Measurements from ENCODE around the gene C5AR1. TPM values are rescaled to one million over a fixed set of nuclear protein-coding genes. Genes with fewer than 3 reads are reported as not detected.
"Not testable (repeated sequence)": the region's sequence is repeated elsewhere in the genome, so short reads cannot be mapped to it uniquely, and the experiment has no call there.

The C5AR1 gene
- total RNA-seq (10 to 100 TPM in 3 of 7 donors, 1 to 10 TPM in 4; 4.6 to 27.5 (median 9.4) TPM), polyA plus RNA-seq (1 to 10 TPM; 3.5 to 10.0 TPM)
- long read RNA-seq, donor 1, transcript C5AR1-201 (2 exons, 2,311 nt) = major isoform, 6 of 10 reads
- long read RNA-seq, donor 1, partial matches to known transcripts = 0 of 10 reads
- long read RNA-seq, donor 1, other reads (novel, unspliced or antisense) = 4 of 10 reads
- long read RNA-seq, donor 2 = 0 reads
- long read RNA-seq, donor 3, partial matches to known transcripts = 0 of 3 reads
- long read RNA-seq, donor 3, other reads (novel, unspliced or antisense) = 1 of 3 reads

DNA sequence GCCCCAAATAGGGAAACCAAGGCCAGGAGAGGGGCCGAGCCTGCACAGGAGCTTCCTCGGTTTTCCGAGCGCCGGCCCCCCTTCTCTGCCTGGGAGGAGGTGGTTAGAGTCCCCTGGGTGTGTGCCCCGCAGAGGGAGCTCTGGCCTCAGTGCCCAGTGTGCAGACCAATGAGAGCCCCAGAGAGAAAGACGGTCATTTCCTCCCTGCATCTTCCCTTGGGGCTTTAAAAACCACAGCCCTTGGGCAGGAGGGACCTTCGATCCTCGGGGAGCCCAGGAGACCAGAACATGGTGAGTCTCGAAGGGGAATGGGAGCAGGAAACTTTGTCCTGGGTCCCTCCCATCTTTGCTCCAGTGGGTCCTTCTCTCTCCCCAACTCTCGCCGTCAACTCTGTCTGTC lies at the start of gene C5AR1:
Gene C5AR1, plus strand, starts transcription at position 254 of the 400 bp plus-strand sequence. Its CDS starts 35 bp downstream, at position 289.
- TF ChIP-seq, protein P1, sequence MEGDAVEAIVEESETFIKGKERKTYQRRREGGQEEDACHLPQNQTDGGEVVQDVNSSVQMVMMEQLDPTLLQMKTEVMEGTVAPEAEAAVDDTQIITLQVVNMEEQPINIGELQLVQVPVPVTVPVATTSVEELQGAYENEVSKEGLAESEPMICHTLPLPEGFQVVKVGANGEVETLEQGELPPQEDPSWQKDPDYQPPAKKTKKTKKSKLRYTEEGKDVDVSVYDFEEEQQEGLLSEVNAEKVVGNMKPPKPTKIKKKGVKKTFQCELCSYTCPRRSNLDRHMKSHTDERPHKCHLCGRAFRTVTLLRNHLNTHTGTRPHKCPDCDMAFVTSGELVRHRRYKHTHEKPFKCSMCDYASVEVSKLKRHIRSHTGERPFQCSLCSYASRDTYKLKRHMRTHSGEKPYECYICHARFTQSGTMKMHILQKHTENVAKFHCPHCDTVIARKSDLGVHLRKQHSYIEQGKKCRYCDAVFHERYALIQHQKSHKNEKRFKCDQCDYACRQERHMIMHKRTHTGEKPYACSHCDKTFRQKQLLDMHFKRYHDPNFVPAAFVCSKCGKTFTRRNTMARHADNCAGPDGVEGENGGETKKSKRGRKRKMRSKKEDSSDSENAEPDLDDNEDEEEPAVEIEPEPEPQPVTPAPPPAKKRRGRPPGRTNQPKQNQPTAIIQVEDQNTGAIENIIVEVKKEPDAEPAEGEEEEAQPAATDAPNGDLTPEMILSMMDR (IDR thresholded peaks at IDR 0.05) = no peak
- no peak for TF ChIP-seq POLR2A (IDR thresholded peaks at IDR 0.05)
- no peak for TF ChIP-seq EP300 (IDR thresholded peaks at IDR 0.05)
- no peak within 1 kb of the TSS for H3K4me3 ChIP-seq
- WGBS, 3 donors = 31 to 39% (median 36%) methylated on average over 12 of the region's 12 CpGs

DNA sequence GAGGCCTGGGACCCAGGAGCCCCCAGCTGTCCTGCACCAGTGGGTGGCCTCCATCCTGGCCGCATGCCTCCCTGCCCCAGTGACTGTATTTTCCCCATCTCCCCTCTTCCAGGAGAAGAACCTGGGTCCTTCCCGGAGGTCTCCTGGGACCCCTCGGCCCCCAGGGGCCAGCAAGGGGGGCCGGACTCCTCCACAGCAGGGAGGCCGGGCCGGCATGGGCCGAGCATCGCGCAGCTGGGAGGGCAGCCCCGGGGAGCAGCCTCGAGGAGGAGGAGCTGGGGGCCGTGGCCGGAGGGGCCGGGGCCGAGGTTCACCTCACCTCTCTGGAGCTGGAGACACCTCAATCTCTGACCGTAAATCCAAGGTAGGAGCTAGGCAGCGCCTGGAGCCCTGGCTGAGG lies 49.2 kb upstream of the C5AR1 start:
- intact Hi-C loops (cut with DNase I) = no loop called here
- no peaks in the 10 kb centered on the region for H3K36me3 ChIP-seq
- TF ChIP-seq, protein P1 (IDR thresholded peaks at IDR 0.05) = no peak
- TF ChIP-seq EP300 (IDR thresholded peaks at IDR 0.05) (no peak), POLR2A (IDR thresholded peaks at IDR 0.05) (no peak)
- H3K4me1 ChIP-seq (ENCODE audit: insufficient read depth) = peaks cover 7% of the 10 kb centered on the region
- WGBS, 3 donors = 66 to 74% (median 66%) methylated on average over 17 of the region's 17 CpGs
- H3K27me3 ChIP-seq = no peaks in the 10 kb centered on the region
- no peak overlapping the region for H3K27ac ChIP-seq
- H3K9me3 ChIP-seq = no peaks in the 10 kb centered on the region
- H3K4me3 ChIP-seq = no peak overlapping the region
- no peak for DNase-seq

More for the DNA sequence above, at the start of gene C5AR1:
- Histone ChIP-seq H3K27ac (no peak within 1 kb of the TSS), H3K9me3 (no peaks in the 10 kb centered on the region), H3K4me1 (ENCODE audit: insufficient read depth) (no peaks in the 10 kb centered on the region), H3K36me3 (no peaks in the 10 kb centered on the region), H3K27me3 (no peaks in the 10 kb centered on the region)
- DNase-seq = no peak
- intact Hi-C loops (cut with DNase I) = loop anchor here in 2 of 4 donors (10.0 kb wide), 2 partner anchors 95 to 105 kb away; partner anchors contain the start of gene MEIS3 (in 1 of the 2)

DNA sequence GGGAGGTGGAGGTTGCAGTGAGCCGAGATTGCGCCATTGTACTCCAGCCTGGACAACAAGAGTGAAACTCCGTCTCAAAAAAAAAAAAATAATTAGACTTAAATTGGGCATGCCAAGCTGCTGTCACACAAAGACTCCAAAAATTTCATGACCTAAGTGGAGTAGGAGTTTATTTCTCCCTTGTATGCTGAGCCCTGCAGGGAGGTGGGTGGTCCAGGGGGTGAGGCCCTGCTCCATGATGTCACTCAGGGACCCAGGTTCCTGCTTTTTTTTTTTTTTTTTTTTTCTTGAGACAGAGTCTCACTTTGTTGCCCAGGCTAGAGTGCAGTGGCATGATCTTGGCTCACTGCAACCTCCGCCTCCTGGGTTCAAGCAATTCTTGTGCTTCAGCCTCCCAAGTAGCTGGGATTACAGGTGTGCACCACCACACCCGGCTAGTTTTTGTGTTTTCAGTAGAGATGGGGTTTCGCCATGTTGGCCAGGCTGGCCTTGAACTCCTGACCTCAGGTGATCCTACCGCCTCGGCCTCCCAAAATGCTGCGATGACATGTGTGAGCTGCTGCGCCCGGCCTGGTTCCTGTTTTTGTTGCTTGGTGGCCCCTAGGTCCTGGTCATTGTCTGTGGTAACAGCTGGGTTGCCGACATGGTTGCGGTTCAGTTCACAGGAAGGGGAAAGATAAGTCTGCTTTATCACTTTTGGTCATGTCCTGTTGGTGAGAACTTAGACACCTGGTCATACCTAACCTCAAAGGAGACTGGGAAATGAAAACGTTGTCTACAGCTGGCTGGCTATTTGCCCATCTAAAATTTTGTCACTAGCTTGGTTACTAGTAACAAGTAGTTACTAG lies 47.5 kb upstream of the C5AR1 start:
- H3K9me3 ChIP-seq; intact Hi-C loops (cut with DNase I); DNase-seq; H3K4me1 ChIP-seq (ENCODE audit: insufficient read depth); H3K27me3 ChIP-seq; H3K4me3 ChIP-seq; H3K27ac ChIP-seq; H3K36me3 ChIP-seq: not testable (repeated sequence)
- 85 to 89% (median 87%) methylated on average over 14 of the region's 14 CpGs for WGBS, 3 donors

DNA sequence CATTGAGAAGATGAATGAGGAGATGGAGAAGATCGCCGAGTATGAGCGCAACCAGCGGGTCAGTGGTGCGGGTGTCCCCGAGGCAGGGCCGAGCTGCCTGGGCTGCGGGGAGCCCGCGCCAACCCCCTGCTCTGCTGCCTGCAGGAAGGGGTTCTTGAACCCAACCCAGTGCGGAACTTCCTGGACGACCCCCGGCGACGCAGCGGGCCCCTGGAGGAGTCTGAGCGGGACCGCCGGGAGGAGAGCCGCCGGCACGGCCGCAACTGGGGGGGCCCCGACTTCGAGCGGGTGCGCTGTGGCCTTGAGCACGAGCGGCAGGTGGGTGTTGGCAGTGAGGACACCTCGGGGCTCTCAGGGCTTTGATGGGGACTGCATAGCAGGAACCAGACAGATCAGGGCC lies 45.0 kb upstream of the C5AR1 start:
- no peaks in the 10 kb centered on the region for H3K36me3 ChIP-seq
- WGBS, 3 donors = 81 to 90% (median 86%) methylated on average over 30 of the region's 30 CpGs
- TF ChIP-seq POLR2A (IDR thresholded peaks at IDR 0.05) (no peak), EP300 (IDR thresholded peaks at IDR 0.05) (no peak)
- TF ChIP-seq, protein P1 (IDR thresholded peaks at IDR 0.05) = no peak

More for the DNA sequence above, 45.0 kb upstream of the C5AR1 start:
- intact Hi-C loops (cut with DNase I) = no loop called here
- no peak overlapping the region for H3K4me3 ChIP-seq
- no peaks in the 10 kb centered on the region for H3K9me3 ChIP-seq
- DNase-seq = no peak
- no peaks in the 10 kb centered on the region for H3K27me3 ChIP-seq
- H3K27ac ChIP-seq = no peak overlapping the region
- H3K4me1 ChIP-seq (ENCODE audit: insufficient read depth) = no peaks in the 10 kb centered on the region

Measured in ovary (tissue), 10 donors.